C1 segment of cervical spinal cord (tissue), 14 donors: ENCODE data around the gene NAGA.

Source experiments
- DNase-seq, 14 donors: peaks; one replicate each; lab custom pipeline; 2025; lab: John Stamatoyannopoulos, UW

Gene NAGA

DNA sequence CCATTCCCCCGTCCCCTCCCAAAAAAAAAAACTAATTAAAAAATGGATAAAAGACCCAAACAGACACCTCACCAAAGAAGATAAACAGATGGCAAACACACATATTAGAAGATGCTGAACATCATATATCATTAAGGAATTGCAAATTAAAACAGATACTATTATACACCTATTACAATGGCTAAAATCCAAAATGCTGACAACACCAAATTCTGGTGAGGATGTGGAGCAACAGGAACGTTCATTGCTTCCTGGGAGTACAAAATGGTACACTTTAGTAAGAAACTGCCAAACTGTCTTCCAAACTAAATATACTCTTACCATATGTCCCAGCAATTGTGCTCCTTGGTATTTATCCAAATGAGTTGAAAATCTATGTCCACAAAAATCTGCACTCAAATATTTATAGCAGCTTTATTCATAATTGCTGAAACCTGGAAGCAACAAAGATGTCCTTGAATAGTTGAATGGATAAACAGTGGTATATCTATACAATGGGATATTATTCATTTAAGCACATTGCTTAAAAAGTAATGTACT lies 19.9 kb downstream of the NAGA start:
- no peak for DNase-seq

GRCh38 chr22:42041784-42042183 lies 28.8 kb downstream of the NAGA start:
- DNase-seq: no peak

DNA sequence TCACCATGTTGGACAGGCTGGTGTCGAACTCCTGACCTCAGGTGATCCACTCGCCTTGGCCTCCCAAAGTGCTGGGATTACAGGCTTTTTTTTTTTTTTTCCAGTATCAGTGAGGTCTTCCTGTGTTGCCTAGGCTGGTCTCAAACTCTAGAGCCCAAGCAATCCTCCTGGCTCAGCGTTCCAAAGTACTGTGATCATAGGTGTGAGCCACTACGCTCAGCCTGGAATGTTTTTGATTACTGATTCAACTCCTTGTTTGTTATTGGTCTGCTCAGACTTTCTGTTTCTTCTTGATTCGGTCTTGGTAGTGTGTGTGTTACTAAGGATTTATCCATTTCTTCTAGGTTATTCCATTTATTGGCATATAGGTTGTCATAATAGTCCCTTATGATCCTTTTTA lies 31.3 kb downstream of the NAGA start:
- DNase-seq: no peak

GRCh38 chr22:42035256-42035655 lies 35.4 kb downstream of the NAGA start:
- no peak for DNase-seq

GRCh38 chr22:42033263-42034181 lies 37.1 kb downstream of the NAGA start:
- DNase-seq: no peak

DNA sequence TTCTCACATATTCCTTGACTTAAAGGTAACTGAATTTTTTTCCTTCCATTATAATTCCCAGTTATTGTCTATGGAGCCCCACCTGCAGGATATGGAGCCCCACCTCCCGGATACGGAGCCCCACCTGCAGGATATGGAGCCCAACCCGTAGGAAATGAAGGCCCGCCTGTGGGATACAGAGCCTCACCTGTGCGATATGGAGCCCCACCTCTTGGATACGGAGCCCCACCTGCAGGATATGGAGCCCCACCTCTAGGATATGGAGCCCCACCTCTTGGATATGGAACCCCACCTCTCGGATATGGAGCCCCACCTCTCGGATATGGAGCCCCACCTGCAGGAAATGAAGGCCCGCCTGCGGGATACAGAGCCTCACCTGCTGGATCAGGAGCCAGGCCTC lies 43.9 kb downstream of the NAGA start:
- DNase-seq: no peak

GRCh38 chr22:42025421-42025820 lies 45.2 kb downstream of the NAGA start:
- DNase-seq: no peak

DNA sequence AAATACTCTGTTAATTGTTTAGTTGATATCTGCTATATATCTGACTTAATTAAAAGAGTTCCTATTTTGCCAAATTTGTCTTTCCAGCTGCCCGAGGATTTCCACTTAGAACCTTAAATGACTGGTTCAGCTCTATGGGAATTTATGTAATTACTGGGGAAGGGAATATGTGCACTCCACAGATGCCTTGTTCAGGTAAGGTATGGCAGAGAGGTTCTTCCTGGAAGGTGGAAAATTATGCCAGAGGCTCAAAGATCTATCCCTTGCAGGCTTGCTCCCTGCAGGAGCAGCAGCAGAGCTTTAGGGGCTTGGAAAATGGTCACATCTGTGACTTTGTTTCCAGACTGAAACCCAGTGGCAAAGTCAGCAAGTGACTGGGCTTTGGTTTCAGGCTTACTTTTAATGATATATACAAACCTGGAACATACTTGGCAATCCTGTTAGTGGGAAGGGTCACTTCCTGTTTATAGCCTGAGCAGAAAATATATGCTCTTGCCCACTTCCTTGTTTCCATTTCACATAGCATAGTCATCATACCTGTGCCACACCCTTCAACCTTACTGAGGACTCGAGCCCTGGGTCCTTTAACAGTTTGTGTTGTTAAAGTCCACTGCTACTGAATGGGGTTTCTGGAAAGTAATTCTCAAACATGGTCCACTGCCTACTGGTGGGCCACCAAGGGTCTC lies 48.3 kb downstream of the NAGA start:
- no peak for DNase-seq

DNA sequence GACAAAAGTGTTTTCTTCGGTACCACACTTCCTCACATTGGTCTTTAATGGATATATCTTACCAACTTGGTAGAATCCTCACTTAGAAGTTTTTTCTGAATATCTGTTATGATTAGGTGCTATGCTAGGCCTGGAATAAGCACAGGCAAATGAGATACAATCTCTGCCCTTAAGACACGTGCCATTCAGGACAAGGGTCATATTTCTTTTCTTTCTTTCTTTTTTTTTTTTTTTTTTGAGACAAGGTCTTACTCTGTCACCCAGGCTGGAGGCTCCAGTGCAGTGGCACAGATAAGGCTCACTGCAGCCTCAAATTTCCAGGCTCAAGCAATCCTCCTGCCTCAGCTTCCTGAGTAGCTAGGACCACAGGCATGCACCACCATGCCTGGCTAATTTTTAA lies 49.0 kb downstream of the NAGA start:
- DNase-seq: no peak

DNA sequence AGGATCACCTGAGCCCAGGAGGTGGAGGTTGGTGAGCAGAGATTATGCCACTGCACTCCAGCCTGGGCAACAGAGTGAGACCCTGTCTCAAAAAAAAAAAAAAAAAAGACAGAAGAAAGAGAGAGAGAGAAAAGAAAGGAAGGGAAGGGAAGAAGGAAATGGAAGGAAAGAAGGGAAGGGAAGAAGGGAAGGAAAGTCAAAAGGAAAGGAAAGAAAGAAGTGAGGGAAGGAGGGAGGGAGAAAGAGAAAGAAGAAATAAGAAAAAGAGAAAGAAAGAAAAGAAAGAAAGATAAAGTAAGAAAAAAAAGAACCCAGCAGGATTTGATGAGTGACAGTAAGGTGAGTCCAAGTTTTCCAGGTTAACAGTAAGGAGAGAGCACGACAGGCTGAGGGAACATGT lies 52.4 kb downstream of the NAGA start:
- DNase-seq: no peak

DNA sequence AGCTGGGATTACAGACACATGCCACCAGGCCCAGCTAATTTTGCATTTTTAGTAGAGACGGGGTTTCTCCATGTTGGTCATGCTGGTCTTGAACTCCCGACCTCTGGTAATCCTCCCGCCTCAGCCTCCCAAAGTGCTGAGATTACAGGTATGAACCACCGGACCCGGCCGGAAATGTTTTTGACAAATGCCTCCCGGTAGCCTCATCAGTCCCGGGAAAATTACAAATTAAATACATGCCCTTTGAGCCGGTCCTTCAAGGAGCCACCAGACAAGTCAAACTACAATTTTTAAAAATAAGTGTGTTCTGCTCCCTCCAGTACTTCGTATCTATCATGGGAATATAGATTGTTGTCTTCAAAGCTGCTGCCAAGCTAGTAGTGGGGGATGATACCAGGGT lies 54.5 kb downstream of the NAGA start:
- no peak for DNase-seq

DNA sequence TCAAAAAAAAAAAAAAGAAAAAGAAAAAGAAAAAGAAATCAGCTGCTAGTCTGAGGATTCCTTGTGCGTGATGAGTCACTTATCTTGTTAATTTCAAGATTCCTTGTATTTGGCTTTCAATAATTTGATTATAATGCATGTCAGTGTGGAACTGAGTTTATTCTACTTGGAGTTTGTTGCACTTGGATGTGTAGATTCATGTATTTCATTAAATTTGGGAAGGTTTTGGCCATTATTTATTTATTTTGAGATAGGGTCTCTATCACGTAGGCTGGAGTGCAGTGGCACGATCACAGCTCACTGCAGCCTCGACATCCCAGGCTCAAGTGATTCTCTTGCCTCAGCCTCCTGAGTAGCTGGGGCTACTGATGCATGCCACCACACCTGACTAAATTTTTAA lies 57.2 kb downstream of the NAGA start:
- DNase-seq: no peak

- no peak for DNase-seq
Observed at GRCh38 chr22:42010778-42011177, 59.8 kb downstream of the NAGA start.
